ENCODE measurements around the gene ZBTB17.

DNA sequence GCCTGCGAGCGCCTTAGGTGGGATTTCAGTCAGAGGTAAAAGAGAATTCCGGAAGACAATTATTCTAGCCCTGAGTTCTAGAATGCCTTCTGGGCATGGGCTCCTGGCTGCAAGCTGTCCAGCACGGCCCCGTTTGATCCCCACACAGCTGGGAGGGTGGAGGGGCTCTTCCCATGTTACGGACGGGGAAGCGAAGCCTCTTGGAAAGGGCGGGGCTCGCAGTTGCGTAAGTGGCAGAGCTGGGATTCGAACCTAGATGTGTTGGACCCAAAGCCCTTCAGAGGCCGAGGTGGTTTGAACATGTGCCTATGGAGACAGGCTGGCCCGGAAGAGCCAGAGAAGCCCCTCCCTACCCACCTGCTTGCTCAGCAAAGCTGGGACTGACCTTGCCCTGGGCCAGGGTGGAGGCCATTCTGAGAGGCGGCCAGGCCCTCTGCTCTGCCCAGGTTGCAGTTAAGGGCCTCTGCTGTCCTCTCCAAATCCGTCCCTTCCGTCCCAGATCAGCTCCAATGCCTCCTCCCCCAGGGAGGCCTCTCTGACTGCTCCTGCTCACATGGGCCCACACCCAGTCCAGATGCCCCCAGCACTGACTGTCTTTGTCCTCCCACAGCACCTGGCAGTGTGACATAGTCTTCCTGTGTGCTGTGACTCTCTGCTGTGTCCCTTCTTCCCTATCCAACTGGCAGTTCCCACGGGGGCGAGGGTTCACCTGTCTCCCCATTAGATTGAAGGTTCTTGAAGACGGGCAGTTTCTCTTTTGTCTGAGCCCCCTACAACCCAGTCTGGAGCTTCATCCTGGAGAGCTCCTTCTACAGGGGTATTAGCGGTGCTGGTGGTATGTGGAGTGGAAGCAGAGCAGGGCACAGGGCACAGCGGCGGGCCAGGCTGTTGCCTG is 43.1 kb upstream of the ZBTB17 start:
- TF ChIP-seq, protein P1, sequence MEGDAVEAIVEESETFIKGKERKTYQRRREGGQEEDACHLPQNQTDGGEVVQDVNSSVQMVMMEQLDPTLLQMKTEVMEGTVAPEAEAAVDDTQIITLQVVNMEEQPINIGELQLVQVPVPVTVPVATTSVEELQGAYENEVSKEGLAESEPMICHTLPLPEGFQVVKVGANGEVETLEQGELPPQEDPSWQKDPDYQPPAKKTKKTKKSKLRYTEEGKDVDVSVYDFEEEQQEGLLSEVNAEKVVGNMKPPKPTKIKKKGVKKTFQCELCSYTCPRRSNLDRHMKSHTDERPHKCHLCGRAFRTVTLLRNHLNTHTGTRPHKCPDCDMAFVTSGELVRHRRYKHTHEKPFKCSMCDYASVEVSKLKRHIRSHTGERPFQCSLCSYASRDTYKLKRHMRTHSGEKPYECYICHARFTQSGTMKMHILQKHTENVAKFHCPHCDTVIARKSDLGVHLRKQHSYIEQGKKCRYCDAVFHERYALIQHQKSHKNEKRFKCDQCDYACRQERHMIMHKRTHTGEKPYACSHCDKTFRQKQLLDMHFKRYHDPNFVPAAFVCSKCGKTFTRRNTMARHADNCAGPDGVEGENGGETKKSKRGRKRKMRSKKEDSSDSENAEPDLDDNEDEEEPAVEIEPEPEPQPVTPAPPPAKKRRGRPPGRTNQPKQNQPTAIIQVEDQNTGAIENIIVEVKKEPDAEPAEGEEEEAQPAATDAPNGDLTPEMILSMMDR (conservative IDR thresholded peaks at IDR 0.05) = no peak
- no peak for TF ChIP-seq ZFX (IDR thresholded peaks at IDR 0.05)

Data from C4-2B (cell line).